ENCODE measurements around the gene NEURL4.
A peak's percentile ranks its signal among the peaks of the same experiment; 100 is the strongest.
"Not testable (repeated sequence)": the region's sequence is repeated elsewhere in the genome, so short reads cannot be mapped to it uniquely, and the experiment has no call there.

Gene NEURL4

DNA sequence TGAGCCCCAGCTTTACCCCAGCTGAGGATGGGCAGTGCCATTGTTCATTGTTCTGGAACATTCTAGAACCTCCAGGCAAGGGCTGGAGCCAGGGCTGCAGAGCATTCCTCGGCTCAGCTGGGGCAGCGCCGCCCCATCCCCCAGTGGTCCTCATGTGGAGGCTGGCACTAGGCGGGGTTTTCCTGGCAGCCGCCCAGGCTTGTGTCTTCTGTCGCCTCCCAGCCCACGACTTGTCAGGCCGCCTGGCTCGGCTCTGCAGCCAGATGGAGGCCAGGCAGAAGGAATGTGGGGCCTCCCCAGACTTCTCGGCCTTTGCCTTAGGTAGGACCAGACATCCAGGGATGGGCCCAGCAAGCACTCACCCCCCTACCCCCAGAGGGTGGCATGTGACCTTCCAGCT lies 25.9 kb upstream of the NEURL4 start, which contains the start of gene TMEM95:
Gene TMEM95, plus strand, starts transcription at position 104 of the 400 bp plus-strand sequence. Its CDS starts 49 bp downstream, at position 153.
- in situ Hi-C loops (cut with HindIII; ENCODE audit: low pct_unique_long_range_greater_than_20kb, low sequenced_read_pairs) = no loop called here
- TF ChIP-seq JUND (IDR thresholded peaks at IDR 0.05; ENCODE audit: low read depth) = no peak
- no peak for DNase-seq (ENCODE audit: low read depth in 1 of 2, low spot score in 1 of 2)

DNA sequence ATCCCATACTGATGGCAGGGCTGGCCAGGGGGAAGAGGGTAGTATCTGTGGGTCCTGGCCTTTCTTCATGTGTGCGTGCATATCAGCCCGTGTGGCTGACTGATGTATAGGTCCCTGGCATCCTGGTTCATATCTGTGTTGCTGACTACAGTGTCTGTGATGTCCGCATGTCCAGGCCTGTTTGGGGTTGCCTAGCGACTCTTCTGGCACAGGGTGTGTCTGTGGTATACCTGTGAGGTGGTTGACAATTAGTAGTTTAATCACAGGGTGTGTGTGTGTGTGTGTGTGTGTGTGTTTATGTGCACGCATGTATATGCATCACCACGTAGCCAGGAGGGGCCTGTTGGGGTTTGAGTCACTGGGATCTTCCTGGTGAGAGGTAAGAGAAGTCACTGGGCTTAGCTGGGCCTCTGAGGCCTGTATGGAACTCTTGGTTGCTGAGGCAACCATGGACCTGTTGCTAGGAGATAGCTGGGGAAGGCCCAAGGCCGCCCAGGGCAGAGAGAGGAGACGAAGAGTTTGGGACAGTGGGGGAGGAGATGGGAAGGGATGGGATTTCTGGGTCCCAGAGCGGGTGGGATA lies 25.2 kb upstream of the NEURL4 start:
- DNase-seq (ENCODE audit: low read depth in 1 of 2, low spot score in 1 of 2) = no peak
- TF ChIP-seq JUND (IDR thresholded peaks at IDR 0.05; ENCODE audit: low read depth) = no peak
- in situ Hi-C loops (cut with HindIII; ENCODE audit: low pct_unique_long_range_greater_than_20kb, low sequenced_read_pairs) = no loop called here

DNA sequence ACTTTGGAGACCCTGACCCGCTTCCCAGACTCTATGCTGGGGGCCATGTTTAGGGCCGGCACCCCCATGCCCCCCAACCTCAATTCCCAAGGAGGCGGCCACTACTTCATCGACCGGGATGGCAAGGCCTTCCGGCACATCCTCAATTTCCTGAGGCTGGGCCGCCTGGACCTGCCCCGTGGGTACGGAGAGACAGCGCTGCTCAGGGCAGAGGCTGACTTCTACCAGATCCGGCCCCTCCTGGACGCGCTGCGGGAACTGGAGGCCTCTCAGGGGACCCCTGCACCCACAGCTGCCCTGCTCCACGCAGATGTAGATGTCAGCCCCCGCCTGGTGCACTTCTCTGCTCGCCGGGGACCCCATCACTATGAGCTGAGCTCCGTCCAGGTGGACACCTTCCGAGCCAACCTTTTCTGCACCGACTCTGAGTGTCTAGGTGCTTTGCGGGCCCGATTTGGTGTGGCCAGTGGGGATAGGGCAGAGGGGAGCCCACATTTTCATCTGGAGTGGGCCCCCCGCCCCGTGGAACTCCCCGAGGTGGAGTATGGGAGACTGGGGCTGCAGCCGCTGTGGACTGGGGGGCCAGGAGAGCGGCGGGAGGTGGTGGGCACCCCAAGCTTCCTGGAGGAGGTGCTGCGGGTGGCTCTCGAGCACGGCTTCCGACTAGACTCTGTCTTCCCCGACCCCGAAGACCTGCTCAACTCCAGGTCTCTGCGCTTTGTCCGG lies 23.9 kb upstream of the NEURL4 start:
- in situ Hi-C loops (cut with HindIII; ENCODE audit: low pct_unique_long_range_greater_than_20kb, low sequenced_read_pairs) = no loop called here
- DNase-seq (ENCODE audit: low read depth in 1 of 2, low spot score in 1 of 2) = no peak
- no peak for TF ChIP-seq JUND (IDR thresholded peaks at IDR 0.05; ENCODE audit: low read depth)

DNA sequence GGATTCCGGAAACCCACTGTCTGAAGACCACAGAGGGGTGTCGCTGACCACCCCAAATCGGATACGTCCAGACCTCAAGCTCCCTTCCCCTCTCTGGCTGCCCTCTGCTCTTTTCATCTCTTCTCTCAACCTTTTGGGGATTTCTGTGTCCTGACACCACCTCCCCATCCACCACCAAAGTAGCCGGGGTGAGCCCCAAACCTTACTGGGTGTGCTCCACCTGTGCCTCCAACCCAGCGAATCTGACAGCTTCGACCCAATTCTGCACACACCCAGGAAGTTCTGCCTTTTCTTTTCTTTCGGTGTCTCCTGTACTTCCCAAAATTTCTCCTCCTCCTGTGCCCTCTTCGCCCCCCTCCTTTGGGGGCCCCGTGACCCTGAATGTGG lies 23.4 kb upstream of the NEURL4 start:
- in situ Hi-C loops (cut with HindIII; ENCODE audit: low pct_unique_long_range_greater_than_20kb, low sequenced_read_pairs) = no loop called here
- no peak for TF ChIP-seq JUND (IDR thresholded peaks at IDR 0.05; ENCODE audit: low read depth)
- no peak for DNase-seq (ENCODE audit: low read depth in 1 of 2, low spot score in 1 of 2)

DNA sequence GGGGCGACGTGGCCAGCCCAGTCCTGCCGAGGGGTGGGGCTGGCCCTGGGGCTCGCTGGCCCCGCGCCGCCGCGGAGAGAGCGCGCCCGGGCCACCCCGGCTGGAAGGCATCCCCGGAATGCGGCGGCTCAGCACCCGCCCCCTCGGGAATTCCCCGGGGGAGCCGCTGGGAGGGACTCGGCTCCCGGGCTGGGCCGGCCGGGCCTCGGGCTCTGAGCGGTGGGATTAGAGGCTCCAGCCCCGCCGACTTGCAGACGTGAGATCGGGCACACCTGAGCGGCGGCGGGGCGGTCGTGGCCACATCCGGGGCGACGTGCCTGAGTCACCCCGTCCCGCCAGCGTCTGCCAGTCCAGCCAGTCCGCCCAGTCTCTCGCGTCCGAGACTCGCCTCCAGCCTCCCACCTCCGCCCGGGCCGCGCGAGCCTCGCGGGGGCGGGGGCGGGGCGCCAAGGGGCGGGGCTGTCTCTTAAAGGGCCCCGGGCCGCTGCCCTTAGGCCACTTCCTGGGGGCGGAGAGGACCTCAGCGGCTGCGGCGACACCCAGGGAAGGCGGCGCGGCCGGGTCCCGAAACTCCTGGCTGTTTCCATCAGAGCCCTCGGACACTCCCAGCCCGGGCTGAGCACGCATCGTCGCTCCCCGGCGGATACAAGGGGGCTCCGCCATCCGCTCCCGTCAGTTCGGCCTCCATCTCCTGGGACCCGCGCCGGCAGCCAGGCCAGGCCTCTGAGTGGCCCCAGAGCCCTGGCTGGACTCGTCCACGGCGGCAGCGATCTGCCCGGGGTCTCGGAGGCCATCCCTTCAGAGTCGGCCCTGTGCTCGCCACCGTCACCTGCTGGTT lies 22.7 kb upstream of the NEURL4 start, which contains the start of gene KCTD11:
Gene KCTD11, plus strand, starts transcription at position 498 of the 838 bp plus-strand sequence.
- peak; percentile 89 to 95 for DNase-seq (ENCODE audit: low read depth in 1 of 2, low spot score in 1 of 2)
- in situ Hi-C loops (cut with HindIII; ENCODE audit: low pct_unique_long_range_greater_than_20kb, low sequenced_read_pairs) = no loop called here
- no peak for TF ChIP-seq JUND (IDR thresholded peaks at IDR 0.05; ENCODE audit: low read depth)

DNA sequence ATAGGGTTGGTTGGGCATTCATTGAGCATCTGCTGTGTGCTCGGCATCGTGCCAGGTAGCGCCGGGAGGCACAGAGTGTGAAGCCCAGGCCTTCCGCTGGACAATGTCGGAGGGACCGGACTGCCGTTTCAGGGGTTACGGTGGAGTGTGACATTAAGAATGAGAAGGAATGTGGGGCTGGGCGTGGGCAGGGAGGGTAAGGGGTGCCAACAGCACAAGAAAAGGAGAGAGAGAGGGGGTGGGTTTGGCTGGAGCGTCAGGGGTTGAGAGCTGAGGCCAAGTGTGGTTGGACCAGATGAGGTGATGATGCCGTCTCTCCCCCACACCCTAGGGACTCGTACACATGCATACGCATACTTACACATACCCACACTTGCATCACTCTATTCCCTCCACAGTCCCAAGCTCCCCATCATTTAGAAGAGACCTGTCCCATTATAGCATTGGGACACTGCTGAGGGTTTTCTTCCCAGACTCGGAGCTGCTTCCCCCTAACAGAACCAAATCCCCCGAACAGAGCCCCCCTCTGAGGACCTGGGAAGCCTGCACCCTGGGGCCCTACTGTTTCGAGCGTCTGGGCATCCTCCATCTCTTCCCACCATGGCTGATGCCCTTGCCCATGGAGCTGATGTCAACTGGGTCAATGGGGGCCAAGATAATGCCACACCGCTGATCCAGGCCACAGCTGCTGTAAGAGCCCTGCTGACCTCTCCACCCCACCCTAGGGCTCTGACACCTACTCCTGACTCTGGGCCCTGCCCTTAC lies 19.5 kb upstream of the NEURL4 start:
- no peak for TF ChIP-seq JUND (IDR thresholded peaks at IDR 0.05; ENCODE audit: low read depth)
- in situ Hi-C loops (cut with HindIII; ENCODE audit: low pct_unique_long_range_greater_than_20kb, low sequenced_read_pairs) = no loop called here

DNA sequence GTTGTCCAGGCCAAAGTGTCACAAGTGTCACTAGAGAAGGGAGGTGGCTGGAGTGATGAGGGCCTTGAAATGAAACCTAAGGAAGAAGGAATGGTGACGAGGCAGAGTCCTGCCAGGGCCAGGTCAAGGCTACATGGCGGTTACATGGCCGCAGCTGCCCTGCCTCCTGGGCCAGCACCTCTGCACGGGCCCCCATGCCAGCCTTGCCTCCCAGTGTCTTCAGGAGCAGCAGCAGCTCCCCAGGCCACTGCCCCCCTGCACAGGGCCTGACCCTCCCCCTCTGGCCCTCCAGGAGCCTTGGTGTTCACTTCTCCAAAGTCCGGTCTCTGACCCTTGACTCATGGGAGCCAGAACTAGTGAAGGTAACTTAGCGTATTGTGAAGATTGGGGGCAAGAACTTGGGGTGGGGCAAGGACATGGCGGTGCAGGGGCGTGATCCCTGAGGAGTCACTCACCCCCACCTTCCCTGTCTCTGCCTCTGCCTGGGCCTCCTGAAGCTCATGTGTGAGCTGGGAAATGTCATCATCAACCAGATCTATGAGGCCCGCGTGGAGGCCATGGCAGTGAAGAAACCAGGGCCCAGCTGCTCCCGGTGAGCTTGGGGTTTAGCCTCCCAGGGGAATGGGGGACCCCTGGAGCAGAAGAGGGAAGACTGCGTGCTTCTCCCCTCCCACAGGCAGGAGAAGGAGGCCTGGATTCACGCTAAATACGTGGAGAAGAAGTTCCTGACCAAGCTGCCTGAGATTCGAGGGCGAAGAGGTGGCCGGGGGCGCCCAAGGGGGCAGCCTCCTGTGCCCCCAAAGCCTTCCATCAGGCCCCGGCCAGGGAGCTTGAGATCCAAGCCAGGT lies 18.7 kb upstream of the NEURL4 start:
- TF ChIP-seq JUND (IDR thresholded peaks at IDR 0.05; ENCODE audit: low read depth) = no peak
- in situ Hi-C loops (cut with HindIII; ENCODE audit: low pct_unique_long_range_greater_than_20kb, low sequenced_read_pairs) = no loop called here
- DNase-seq (ENCODE audit: low read depth in 1 of 2, low spot score in 1 of 2) = no peak

More for the DNA sequence above, 19.5 kb upstream of the NEURL4 start:
- no peak for DNase-seq (ENCODE audit: low read depth in 1 of 2, low spot score in 1 of 2)

DNA sequence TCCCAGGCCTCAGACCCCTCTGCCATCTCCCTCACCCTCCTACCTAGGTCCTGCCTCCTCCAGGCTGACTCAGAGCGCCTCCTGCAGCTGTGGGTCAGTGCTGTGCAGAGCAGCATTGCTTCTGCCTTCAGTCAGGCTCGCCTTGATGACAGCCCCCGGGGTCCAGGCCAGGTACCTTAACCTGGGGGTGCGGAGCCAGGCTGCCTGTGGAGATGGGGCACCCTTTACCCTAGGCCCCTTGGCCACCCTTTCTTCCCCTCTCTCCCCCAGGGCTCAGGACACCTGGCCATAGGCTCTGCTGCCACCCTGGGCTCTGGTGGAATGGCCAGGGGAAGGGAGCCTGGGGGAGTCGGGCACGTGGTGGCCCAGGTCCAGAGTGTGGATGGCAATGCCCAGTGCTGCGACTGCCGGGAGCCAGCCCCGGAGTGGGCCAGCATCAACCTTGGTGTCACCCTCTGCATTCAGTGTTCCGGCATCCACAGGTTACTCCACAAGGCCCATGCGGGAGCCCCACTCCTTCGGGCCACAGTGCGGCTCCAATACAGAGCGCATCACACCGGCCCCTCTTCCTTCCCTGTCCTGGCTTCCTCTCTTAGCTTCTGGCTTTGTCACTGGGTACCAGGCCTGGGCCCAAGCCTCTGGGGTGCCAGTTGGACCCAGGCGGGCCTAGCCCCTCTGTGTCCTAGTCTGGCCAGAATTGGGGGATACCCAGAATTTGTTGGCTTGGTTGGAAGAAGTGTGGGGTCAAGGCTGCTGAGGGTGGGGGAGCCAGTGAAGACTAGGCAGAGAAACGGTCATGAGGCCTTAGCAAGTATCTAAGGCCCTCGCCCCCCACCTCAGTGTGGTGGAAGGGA lies 17.9 kb upstream of the NEURL4 start:
- TF ChIP-seq JUND (IDR thresholded peaks at IDR 0.05; ENCODE audit: low read depth) = no peak
- in situ Hi-C loops (cut with HindIII; ENCODE audit: low pct_unique_long_range_greater_than_20kb, low sequenced_read_pairs) = no loop called here
- no peak for DNase-seq (ENCODE audit: low read depth in 1 of 2, low spot score in 1 of 2)

DNA sequence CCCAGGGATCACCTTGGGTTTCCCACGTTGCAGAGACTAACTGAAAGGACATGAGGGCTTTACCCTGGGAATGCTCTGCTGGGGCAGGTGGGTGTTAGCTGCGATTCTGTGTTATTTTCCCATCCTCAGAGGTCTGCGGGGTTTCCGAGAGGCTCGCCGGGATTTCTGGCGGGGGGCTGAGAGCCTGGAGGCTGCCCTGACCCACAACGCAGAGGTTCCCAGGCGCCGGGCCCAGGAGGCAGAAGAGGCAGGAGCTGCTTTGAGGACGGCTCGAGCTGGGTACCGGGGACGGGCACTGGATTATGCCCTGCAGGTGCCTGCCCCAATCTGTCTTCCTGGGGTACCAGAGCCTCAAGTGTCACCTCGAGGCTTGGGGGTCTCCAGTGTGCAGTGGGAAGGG lies 14.1 kb upstream of the NEURL4 start:
- DNase-seq (ENCODE audit: low read depth in 1 of 2, low spot score in 1 of 2) = no peak
- in situ Hi-C loops (cut with HindIII; ENCODE audit: low pct_unique_long_range_greater_than_20kb, low sequenced_read_pairs) = no loop called here

DNA sequence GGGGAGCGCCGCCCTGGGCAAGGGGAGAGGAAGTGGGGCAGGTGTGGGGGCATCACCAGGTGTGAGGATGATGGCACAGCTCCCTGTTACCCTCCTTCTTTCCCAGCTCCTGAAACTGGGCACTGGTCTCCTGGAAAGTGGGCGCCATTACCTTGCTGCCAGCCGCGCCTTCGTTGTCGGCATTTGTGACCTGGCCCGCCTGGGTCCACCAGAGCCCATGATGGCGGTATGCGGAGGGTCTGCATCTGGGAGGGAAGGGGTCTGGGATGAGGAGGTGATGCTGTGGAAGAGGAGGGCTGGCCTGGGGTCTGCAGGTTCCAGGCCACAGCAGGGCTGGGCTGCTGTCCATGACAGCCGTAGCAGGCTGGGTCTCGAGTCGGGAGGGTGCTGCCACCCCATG lies 12.7 kb upstream of the NEURL4 start:
- in situ Hi-C loops (cut with HindIII; ENCODE audit: low pct_unique_long_range_greater_than_20kb, low sequenced_read_pairs) = no loop called here
- no peak for TF ChIP-seq JUND (IDR thresholded peaks at IDR 0.05; ENCODE audit: low read depth)
- no peak for DNase-seq (ENCODE audit: low read depth in 1 of 2, low spot score in 1 of 2)

More for the DNA sequence above, 14.1 kb upstream of the NEURL4 start:
- no peak for TF ChIP-seq JUND (IDR thresholded peaks at IDR 0.05; ENCODE audit: low read depth)

DNA sequence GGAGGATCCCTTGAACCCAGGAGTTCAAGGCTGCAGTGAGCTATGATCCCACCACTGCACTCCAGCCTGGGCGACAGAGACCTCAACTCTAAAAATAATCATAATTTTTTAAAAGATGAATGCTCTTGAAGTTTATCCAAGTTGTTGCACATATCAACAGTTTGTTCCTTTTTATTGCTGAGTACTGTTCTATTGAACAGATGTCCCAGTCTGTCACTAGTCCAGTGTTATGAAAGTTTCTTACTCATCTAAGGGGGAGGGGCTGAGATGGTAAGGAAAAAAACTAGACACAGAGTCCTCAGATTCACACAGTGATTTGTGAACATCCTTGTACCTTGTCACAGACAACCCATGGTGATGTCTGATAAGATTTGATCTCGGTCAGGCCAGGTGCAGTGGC lies 11.0 kb upstream of the NEURL4 start:
- no peak for DNase-seq (ENCODE audit: low read depth in 1 of 2, low spot score in 1 of 2)
- no peak for TF ChIP-seq JUND (IDR thresholded peaks at IDR 0.05; ENCODE audit: low read depth)
- in situ Hi-C loops (cut with HindIII; ENCODE audit: low pct_unique_long_range_greater_than_20kb, low sequenced_read_pairs) = no loop called here

DNA sequence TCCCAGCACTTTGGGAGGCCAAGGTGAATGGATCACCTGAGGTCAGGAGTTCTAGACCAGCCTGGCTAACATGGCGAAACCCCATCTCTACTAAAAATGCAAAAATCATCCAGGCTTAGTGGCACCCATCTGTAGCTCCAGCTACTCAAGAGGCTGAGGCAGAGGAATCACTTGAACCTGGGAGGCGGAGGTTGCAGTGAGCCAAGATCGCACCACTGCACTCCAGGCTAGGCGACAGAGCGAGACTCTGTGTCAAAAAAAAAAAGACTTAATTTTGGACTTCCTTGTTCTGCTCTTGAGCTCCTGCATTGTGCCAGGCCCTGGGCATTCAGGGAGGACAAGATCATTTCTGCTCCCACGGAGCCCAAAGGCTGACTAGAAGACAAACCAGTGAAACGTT lies 8.5 kb upstream of the NEURL4 start:
- DNase-seq (ENCODE audit: low read depth in 1 of 2, low spot score in 1 of 2); in situ Hi-C loops (cut with HindIII; ENCODE audit: low pct_unique_long_range_greater_than_20kb, low sequenced_read_pairs): not testable (repeated sequence)
